Heart left ventricle (tissue), 16 donors: ENCODE measurements around the gene MYO10. TPM values are rescaled to one million over a fixed set of nuclear protein-coding genes. Genes with fewer than 3 reads are reported as not detected.
A peak's percentile ranks its signal among the peaks of the same experiment; 100 is the strongest.

Experiments
- ATAC-seq, 4 donors: fragments of 200-7000 bp; cut with Tn5 transposase; one replicate each; pipeline ENCODE4 v1.9.1; 2020 to 2022; ENCODE audit warnings: moderate library complexity in 4 of 4, mild to moderate bottlenecking in 3 of 4, moderate number of reproducible peaks in 1 of 4
- DNase-seq, 5 donors: peaks; one replicate each; pipeline ENCODE4 v3.0.0-alpha.2; 2020
- H3K27ac ChIP-seq, 12 donors: fragments of 200-600 bp; sonication (generic) in 4 of 12; one replicate each; pipeline versions ENCODE4 v1.5.0 to v1.8.0; 2016 to 2022; ENCODE audit warnings: mild to moderate bottlenecking in 2 of 12
- H3K27me3 ChIP-seq, 9 donors: fragments of 200-600 bp; sonication (generic) in 2 of 9; one replicate each; pipeline versions ENCODE4 v1.5.1 to v1.8.0; 2016 to 2022; ENCODE audit warnings: mild to moderate bottlenecking in 3 of 9
- H3K36me3 ChIP-seq, 9 donors: fragments of 200-600 bp; sonication (generic) in 2 of 9; one replicate each; pipeline versions ENCODE4 v1.5.0 to v1.8.0; 2018 to 2022; ENCODE audit warnings: mild to moderate bottlenecking in 2 of 9
- H3K4me1 ChIP-seq, 12 donors: fragments of 200-600 bp; sonication (generic) in 4 of 12; one replicate each; pipeline versions ENCODE4 v1.5.0 to v1.8.0; 2016 to 2022; ENCODE audit warnings: mild to moderate bottlenecking in 3 of 12
- H3K4me3 ChIP-seq, 12 donors: fragments of 200-600 bp; sonication (generic) in 4 of 12; one replicate each; pipeline versions ENCODE4 v1.5.0 to v1.8.0; 2017 to 2022; ENCODE audit warnings: mild to moderate bottlenecking in 9 of 12, moderate library complexity in 4 of 12
- H3K9me3 ChIP-seq, 12 donors: fragments of 200-600 bp; sonication (generic) in 4 of 12; one replicate each; pipeline versions ENCODE4 v1.5.0 to v1.8.0; 2016 to 2022; ENCODE audit warnings: mild to moderate bottlenecking in 1 of 12
- CTCF ChIP-seq, 12 donors: fragments of 200-600 bp; sonication (generic) in 4 of 12; IDR thresholded peaks; one replicate each; pipeline versions ENCODE4 v1.5.0 to v1.8.0; 2018 to 2022; ENCODE audit warnings: antibody characterized with exemption in 12 of 12, mild to moderate bottlenecking in 5 of 12
- POLR2A ChIP-seq, 2 donors: fragments of 450-650 bp; IDR thresholded peaks; one replicate each; pipeline ENCODE4 v1.6.1; 2017; ENCODE audit warnings: antibody characterized with exemption in 2 of 2, mild to moderate bottlenecking in 2 of 2, moderate library complexity in 2 of 2
- WGBS, 4 donors: extraction: QIAGEN DNeasy Blood & Tissue Kit in 2 of 4; methylation state at CpG; one replicate each; pipeline versions ENCODE4 v1.1.5 to v1.1.7; 2013 to 2018; 5-methylcytosine and 5-hydroxymethylcytosine counted together
- intact Hi-C, 10 donors: fragments of 100-400 bp; cut with DNase I; formaldehyde crosslinking; loops; one replicate each; pipeline versions ENCODE4 v1.11.1 to v1.14.2; 2022
- polyA plus RNA-seq, 2 donors: library from polyadenylated mRNA; stranded (reverse); fragments of 200-250 nt; gene quantifications; one replicate each; pipeline ENCODE4 v1.2.3, GENCODE V29; 2013
- total RNA-seq, 9 donors: library from RNA; depleted of rRNA in 2 of 9; stranded (reverse); fragments of >200 nt in 2 of 9; fragmentation: NEBNext Ultra II Directional in 3 of 9; extraction: Animal tissue kit (Norgen Biotek cat#: 25700) in 3 of 9; gene quantifications; one replicate each; pipeline versions ENCODE4 v1.1.0 to v1.2.4, GENCODE V29; 2016 to 2023
- donor health status: ischemic (EF 13 %, LVEDD 7.1; RV severe dilation, severe dysfunction).
- donor health status: healthy with polysubstance abuse.
- donor health status: DM: no; HTN: yes; CAD: no.
- donor health status: DM: no; HTN: no; CAD: no.
- donor health status: ischemic (EF 25% LVEDD 6.9; RV normal size, moderate dysfunction).
- donor health status: ischemic (EF 25% LVEDD 5.7; RV mildly dilated, moderate dysfunction).
- donor health status: healthy.
- donor health status: DM: yes; HTN: yes; CAD: no.
- donor health status: ischemic (EF 35%, LVEDD 5.7; RV mildly dilated, moderate dysfunction).
- donor health status: nonischemic (EF 11% LVEDD 7.7; RV severe dilation, severe dysfunction).
- donor health status: DM: yes; HTN: yes; CAD: no.
- donor health status: PGD.
- donor health status: ischemic (EF 29% LVEDD 5.4; RV normal size, mild dysfunction).
- donor health status: nonischemic (EF 23%, LVEDD 6.1; RV moderate dilation, normal function).

Gene MYO10
- total and polyA plus RNA-seq, 11 donors: 2.0 to 17.3 (median 3.8) TPM

- TF ChIP-seq CTCF (IDR thresholded peaks at IDR 0.05) (no peak), POLR2A (IDR thresholded peaks at IDR 0.05) (no peak)
- ATAC-seq (no peak), DNase-seq (no peak)
- H3K27me3 ChIP-seq: no peaks in the 10 kb centered on the region
- H3K4me1 ChIP-seq: peaks cover 0 to 44% (median 28%) of the 10 kb centered on the region in 12 donors
- no peak overlapping the region for H3K4me3 ChIP-seq
- peaks cover 0 to 50% (median 13%) of the 10 kb centered on the region in 9 donors for H3K36me3 ChIP-seq
- intact Hi-C loops: loop anchor here (5.0 to 10.0 kb wide), 9 partner anchors 103 to 323 kb away; partner anchors contain the start of gene ZNF622 (in 2 of the 10)
- WGBS, 4 donors: 90 to 97% (median 95%) methylated on average over 11 of the region's 11 CpGs
- no peak overlapping the region for H3K27ac ChIP-seq
- H3K9me3 ChIP-seq: no peaks in the 10 kb centered on the region
Observed at GRCh38 chr5:16668194-16668593, 267.9 kb downstream of the MYO10 start.

DNA sequence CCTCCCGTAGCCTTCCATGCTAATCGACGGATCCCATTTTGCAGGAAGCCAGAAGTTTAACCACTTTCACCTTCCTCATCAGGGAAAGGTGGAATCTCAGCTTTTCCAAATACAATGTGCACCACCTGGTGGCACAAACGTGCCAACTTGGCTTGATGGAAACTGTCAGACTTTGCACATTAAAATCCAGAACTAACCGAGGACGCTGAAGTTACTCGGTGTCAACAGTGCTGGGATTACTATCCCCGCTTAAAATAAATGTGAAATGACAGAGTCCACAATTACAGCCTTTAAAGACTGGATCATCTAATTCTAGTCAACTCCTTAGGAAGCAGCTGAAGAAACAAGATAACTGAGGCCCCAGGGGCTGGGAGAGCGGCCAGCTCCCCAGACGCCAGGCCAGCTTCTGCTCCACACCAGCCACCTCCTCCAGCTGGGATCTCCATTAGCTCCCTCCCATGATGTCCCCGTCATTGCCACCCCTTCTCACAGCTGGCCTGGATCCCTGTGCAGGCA is 269.1 kb downstream of the MYO10 start:
- H3K4me3 ChIP-seq: peak overlapping the region in 1 of 12 donors; percentile 14
- ATAC-seq (peak; percentile 52 to 86 (median 83)), DNase-seq (peak; percentile 56 to 79 (median 70))
- no peaks in the 10 kb centered on the region for H3K9me3 ChIP-seq
- H3K27ac ChIP-seq: peak overlapping the region in 10 of 12 donors; percentile 15 to 56 (median 43)
- TF ChIP-seq POLR2A (IDR thresholded peaks at IDR 0.05) (no peak), CTCF (IDR thresholded peaks at IDR 0.05) (peak; percentile 14 to 60 (median 48))
- H3K36me3 ChIP-seq: peaks cover 0 to 38% (median 4%) of the 10 kb centered on the region in 9 donors
- WGBS, 4 donors: 11 to 20% (median 14%) methylated on average over 11 of the region's 11 CpGs
- H3K27me3 ChIP-seq: no peaks in the 10 kb centered on the region
- H3K4me1 ChIP-seq: peaks cover 0 to 44% (median 28%) of the 10 kb centered on the region in 12 donors
- intact Hi-C loops: loop anchor here (1.0 to 10.0 kb wide), 12 partner anchors 102 to 322 kb away; partner anchors contain the start of gene ZNF622 (in 2 of the 10)

DNA sequence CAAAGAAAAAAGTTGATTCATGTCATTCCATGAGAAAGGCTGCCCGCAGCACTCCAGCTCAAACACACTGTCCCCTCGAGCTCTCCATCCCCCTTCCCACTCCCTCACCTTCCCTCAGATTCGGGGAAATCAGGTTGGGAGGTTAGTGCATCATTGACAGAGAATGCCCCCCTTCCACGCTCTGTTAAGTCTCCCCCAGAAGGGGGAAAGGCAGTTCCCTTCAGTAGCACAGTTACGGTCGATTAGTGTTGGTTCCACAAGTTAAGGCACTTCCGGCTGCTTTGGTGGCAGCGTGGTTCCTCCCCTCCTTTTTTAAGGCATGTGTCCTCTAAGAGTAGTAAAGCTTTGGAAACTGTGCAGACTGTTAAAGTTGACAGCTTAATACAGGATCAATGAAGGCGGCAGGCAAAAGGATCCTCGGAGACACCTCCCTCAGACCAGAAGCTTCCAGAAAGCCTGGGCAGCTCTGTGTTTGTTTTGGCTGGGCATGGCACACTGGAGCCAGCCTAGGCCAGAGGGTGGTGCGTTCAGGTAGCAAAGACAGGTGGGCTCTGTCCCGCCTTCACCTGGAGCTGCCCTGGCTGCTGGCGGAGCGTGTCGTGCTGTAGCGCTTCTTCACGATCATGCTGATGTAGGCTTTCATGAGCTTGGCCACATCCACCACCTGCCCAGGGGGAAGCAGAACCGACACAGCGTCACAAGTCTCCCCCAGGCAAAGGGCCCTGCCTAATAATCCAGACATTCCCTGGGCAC is 269.8 kb downstream of the MYO10 start:
- whole genome bisulfite sequencing, 4 donors: 77 to 89% (median 79%) methylated on average over 18 to 19 of the region's 19 CpGs
- no peaks in the 10 kb centered on the region for H3K27me3 ChIP-seq
- ATAC-seq (peak; percentile 6 to 37 (median 22)), DNase-seq (peak in 1 of 5 donors; percentile 28)
- no peaks in the 10 kb centered on the region for H3K9me3 ChIP-seq
- intact Hi-C loops: loop anchor here (1.0 to 10.0 kb wide), 12 partner anchors 102 to 322 kb away; partner anchors contain the start of gene ZNF622 (in 2 of the 10)
- TF ChIP-seq POLR2A (IDR thresholded peaks at IDR 0.05) (no peak), CTCF (IDR thresholded peaks at IDR 0.05) (no peak)
- peak overlapping the region in 1 of 12 donors; percentile 14 for H3K4me3 ChIP-seq
- peak overlapping the region in 10 of 12 donors; percentile 15 to 56 (median 43) for H3K27ac ChIP-seq
- H3K36me3 ChIP-seq: peaks cover 0 to 32% (median 4%) of the 10 kb centered on the region in 9 donors
- peaks cover 0 to 44% (median 28%) of the 10 kb centered on the region in 12 donors for H3K4me1 ChIP-seq

DNA sequence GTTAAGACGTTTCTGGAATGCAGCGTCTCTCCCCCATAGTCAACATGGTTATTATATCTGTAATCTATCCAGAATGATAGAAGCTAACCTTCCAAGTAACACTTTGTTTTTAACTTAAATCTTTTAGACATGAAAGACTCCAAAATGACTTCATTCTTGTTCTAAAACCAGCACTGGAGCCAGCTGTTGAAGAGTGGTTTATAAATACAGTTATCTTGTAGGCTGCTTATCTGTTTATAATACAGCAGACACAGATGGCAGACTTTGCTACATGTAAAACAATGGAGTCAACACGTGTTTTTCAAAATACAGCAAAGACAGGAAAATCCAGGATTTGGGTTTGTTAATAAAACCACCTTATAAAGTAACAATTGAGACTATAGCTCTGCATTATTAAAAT is 270.5 kb downstream of the MYO10 start:
- Histone ChIP-seq H3K27me3 (no peaks in the 10 kb centered on the region), H3K27ac (no peak overlapping the region), H3K9me3 (no peaks in the 10 kb centered on the region), H3K4me3 (no peak overlapping the region), H3K36me3 (peaks cover 0 to 25% (median 2%) of the 10 kb centered on the region in 9 donors), H3K4me1 (peaks cover 0 to 44% (median 28%) of the 10 kb centered on the region in 12 donors)
- TF ChIP-seq POLR2A (IDR thresholded peaks at IDR 0.05): no peak
- TF ChIP-seq CTCF (IDR thresholded peaks at IDR 0.05): no peak
- ATAC-seq: no peak
- no peak for DNase-seq
- intact Hi-C loops: loop anchor here (5.0 to 10.0 kb wide), 9 partner anchors 101 to 321 kb away; partner anchors contain the start of gene ZNF622 (in 2 of the 10)
- WGBS, 4 donors: 36 to 44% (median 41%) methylated on average over 3 of the region's 3 CpGs
